CD4-positive, alpha-beta T cell (primary cell): ENCODE data around the gene TAF1C. TPM values are rescaled to one million over a fixed set of nuclear protein-coding genes. Genes with fewer than 3 reads are reported as not detected.

Experiments used
- ATAC-seq: fragments of 200-7000 bp; cut with Tn5 transposase; one replicate; pipeline ENCODE4 v1.10.0; 2022; ENCODE audit warnings: mild to moderate bottlenecking; ENCODE audit not compliant: poor library complexity
- CTCF ChIA-PET: fragments of 350-600 bp; sonication (Branson Sonifier 250); formaldehyde crosslinking; loops from one replicate; lab custom pipeline; 2021; ENCODE audit warnings: antibody characterized with exemption, inconsistent platforms; lab: Charles Lee
- POLR2A ChIA-PET: fragments of 350-600 bp; sonication (Branson Sonifier 250); formaldehyde crosslinking; loops from one replicate; lab custom pipeline; 2021; ENCODE audit warnings: antibody characterized with exemption, inconsistent platforms; lab: Charles Lee
- DNase-seq, 14 experiments: peaks; one replicate each; pipeline ENCODE4 v3.0.0-alpha.2; 2013 to 2020; ENCODE audit warnings: mixed read lengths in 2 of 14
- H3K27ac ChIP-seq, 2 donors: one replicate each; pipeline versions ENCODE4 v1.5.1 to v1.7.0; 2013; ENCODE audit warnings: low read length in 2 of 2, low read depth in 1 of 2, mild to moderate bottlenecking in 1 of 2
- H3K27me3 ChIP-seq, 2 experiments: 1 replicate in 1 of 2; 2 replicates in 1 of 2; pipeline versions ENCODE4 v1.6.1 to v1.7.0; 2013; ENCODE audit warnings: low read length in 2 of 2, control low read depth in 1 of 2, mild to moderate bottlenecking in 1 of 2, moderate library complexity in 1 of 2; ENCODE audit not compliant: insufficient read depth in 2 of 2, control insufficient read depth in 1 of 2
- H3K36me3 ChIP-seq: one replicate; pipeline ENCODE4 v1.6.1; 2013; ENCODE audit warnings: low read length, control low read depth; ENCODE audit not compliant: insufficient read depth
- H3K4me1 ChIP-seq: one replicate; pipeline ENCODE4 v1.6.1; 2013; ENCODE audit warnings: low read length, control low read depth; ENCODE audit not compliant: insufficient read depth
- H3K4me3 ChIP-seq: one replicate; pipeline ENCODE4 v1.5.1; 2013; ENCODE audit warnings: mild to moderate bottlenecking, low read length, moderate library complexity
- H3K9me3 ChIP-seq, 2 experiments: 1 replicate in 1 of 2; 2 replicates in 1 of 2; pipeline versions ENCODE4 v1.6.1 to v1.7.0; 2013; ENCODE audit warnings: low read length in 2 of 2, mild to moderate bottlenecking in 2 of 2, control low read depth in 1 of 2, moderate library complexity in 1 of 2; ENCODE audit not compliant: control insufficient read depth in 1 of 2, insufficient read depth in 1 of 2
- H3K27ac Mint-ChIP-seq: one replicate; pipeline ENCODE4 v1.8.0; 2020; ENCODE audit warnings: mixed read lengths
- H3K27me3 Mint-ChIP-seq: one replicate; pipeline ENCODE4 v1.8.0; 2021; ENCODE audit warnings: mixed read lengths
- H3K36me3 Mint-ChIP-seq: one replicate; pipeline ENCODE4 v1.8.0; 2021; ENCODE audit warnings: low read depth, mixed read lengths
- H3K4me1 Mint-ChIP-seq: one replicate; pipeline ENCODE4 v1.8.0; 2021; ENCODE audit warnings: low read depth, mixed read lengths
- H3K4me3 Mint-ChIP-seq: one replicate; pipeline ENCODE4 v1.8.0; 2020; ENCODE audit warnings: mild to moderate bottlenecking, mixed read lengths
- H3K9me3 Mint-ChIP-seq: one replicate; pipeline ENCODE4 v1.8.0; 2020; ENCODE audit warnings: mixed read lengths
- CTCF ChIP-seq: fragments of 200-600 bp; IDR thresholded peaks from one replicate; pipeline ENCODE4 v1.8.0; 2022; ENCODE audit warnings: antibody characterized with exemption, mild to moderate bottlenecking
- intact Hi-C, 2 experiments: fragments of 100-400 bp; cut with DNase I in 1 of 2; cut with micrococcal nuclease in 1 of 2; formaldehyde crosslinking; loops; one replicate each; pipeline versions ENCODE4 v1.15.1 to v1.9.0; 2023 to 2025; cut with DNase I, micrococcal nuclease
- total RNA-seq, 174 experiments: library from RNA in 2 of 174; stranded (reverse) in 2 of 174; gene quantifications; one replicate each; pipeline ENCODE4 v1.2.3 and lab custom pipeline; 2021 to 2026

Gene TAF1C
- total RNA-seq, 2 experiments from 2014 or later: 75.6 to 82.1 TPM

DNA sequence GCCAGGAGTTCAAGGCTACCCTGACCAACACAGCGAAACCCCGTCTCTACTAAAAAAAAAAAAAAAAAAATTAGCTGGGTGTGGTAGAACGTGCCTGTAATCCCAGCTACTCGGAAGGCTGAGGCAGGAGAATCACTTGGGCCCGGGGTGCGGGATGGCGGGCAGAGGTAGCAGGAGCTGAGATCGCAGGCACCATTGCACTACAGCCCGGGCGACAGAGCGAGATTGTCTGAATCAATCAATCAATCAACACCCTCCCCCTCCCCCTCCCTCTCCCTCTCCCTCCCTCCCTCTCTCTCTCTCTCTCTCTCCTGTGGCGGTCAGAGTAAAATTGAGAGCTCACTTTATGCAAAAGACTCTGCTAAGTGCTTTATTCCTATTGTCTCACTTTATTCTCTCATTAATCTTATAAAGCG, 43.1 kb downstream of the TAF1C start:
- H3K27me3 Mint-ChIP-seq: no peaks in the 10 kb centered on the region
- intact Hi-C loops: loop anchor here (1.0 to 2.0 kb wide), 4 partner anchors 26 to 59 kb away; partner anchors contain the start of gene MBTPS1 (in 1 of the 2)
- H3K4me3 Mint-ChIP-seq: peak overlapping the region; percentile 93
- H3K4me1 Mint-ChIP-seq: peaks cover 25% of the 10 kb centered on the region
- no peaks in the 10 kb centered on the region for H3K9me3 ChIP-seq
- ATAC-seq (no peak), DNase-seq (peak in 2 of 14 experiments; percentile 14 to 34)
- CTCF ChIA-PET: interaction anchor here (0.9 to 1.1 kb wide), 2 partner anchors 27 to 43 kb away, joined by 4 to 5 read pairs; partner anchors contain the start of genes MBTPS1 and TAF1C
- H3K27me3 ChIP-seq: peaks cover 0 to 4% of the 10 kb centered on the region in 2 experiments
- H3K27ac ChIP-seq: no peak overlapping the region
- H3K36me3 Mint-ChIP-seq: peaks cover 6% of the 10 kb centered on the region
- H3K4me1 ChIP-seq: peaks cover 23% of the 10 kb centered on the region
- no peaks in the 10 kb centered on the region for H3K9me3 Mint-ChIP-seq
- no peak for TF ChIP-seq CTCF
- peak overlapping the region; percentile 79 for H3K4me3 ChIP-seq
- POLR2A ChIA-PET: interaction anchor here (3.6 kb wide), 1 partner anchor 27 kb away, joined by 38 read pairs; the partner anchor contains the start of gene MBTPS1
- peak overlapping the region; percentile 85 for H3K27ac Mint-ChIP-seq
- no peaks in the 10 kb centered on the region for H3K36me3 ChIP-seq

GRCh38 chr16:84143081-84143480, 43.8 kb downstream of the TAF1C start:
- Mint-ChIP-seq H3K4me1 (peaks cover 28% of the 10 kb centered on the region), H3K36me3 (peaks cover 6% of the 10 kb centered on the region)

DNA sequence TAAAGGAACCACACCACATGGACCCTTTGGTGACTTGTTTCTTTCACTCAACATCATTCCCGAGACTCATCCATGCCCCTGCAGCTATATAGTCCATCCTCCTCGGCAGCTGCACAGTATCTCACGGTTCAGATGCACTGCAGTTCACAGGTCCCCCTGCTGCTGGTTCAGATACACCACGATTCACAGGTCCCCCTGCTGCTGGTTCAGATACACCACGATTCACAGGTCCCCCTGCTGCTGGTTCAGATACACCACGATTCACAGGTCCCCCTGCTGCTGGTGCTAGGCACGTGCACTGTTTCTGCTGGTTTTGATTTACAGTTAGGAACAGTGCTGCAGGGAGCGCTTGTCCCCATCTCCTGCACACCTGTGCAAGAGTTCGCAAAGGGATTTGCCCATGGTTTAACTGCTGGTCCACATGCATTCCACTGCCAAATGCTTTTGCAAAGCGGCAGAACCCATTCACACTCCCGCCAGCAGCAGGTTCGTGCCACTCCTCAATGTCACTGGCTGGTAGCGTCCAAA, 45.6 kb downstream of the TAF1C start:
- peak; percentile 28 for ATAC-seq
- H3K4me3 Mint-ChIP-seq: no peak overlapping the region

More at GRCh38 chr16:84143081-84143480, 43.8 kb downstream of the TAF1C start:
- Histone ChIP-seq H3K27ac (no peak overlapping the region), H3K4me1 (peaks cover 24% of the 10 kb centered on the region), H3K27me3 (peaks cover 0 to 4% of the 10 kb centered on the region in 2 experiments), H3K4me3 (no peak overlapping the region), H3K36me3 (no peaks in the 10 kb centered on the region), H3K9me3 (no peaks in the 10 kb centered on the region)
- ChIA-PET POLR2A (interaction anchor here (3.6 kb wide), 1 partner anchor 26 kb away, joined by 38 read pairs; the partner anchor contains the start of gene MBTPS1), CTCF (interaction anchor here (0.6 to 2.1 kb wide), 4 partner anchors 26 to 44 kb away, joined by 3 to 6 read pairs (median 4); partner anchors contain the start of genes MBTPS1 and TAF1C)
- intact Hi-C loops: no loop called here
- Mint-ChIP-seq H3K27me3 (no peaks in the 10 kb centered on the region), H3K4me3 (peak overlapping the region; percentile 81), H3K9me3 (no peaks in the 10 kb centered on the region), H3K27ac (no peak overlapping the region)
- no peak for TF ChIP-seq CTCF
- no peak for DNase-seq
- no peak for ATAC-seq

More for the DNA sequence above, 45.6 kb downstream of the TAF1C start:
- H3K4me1 ChIP-seq: peaks cover 24% of the 10 kb centered on the region
- H3K27ac ChIP-seq: no peak overlapping the region
- DNase-seq: peak in 4 of 14 experiments; percentile 13 to 36 (median 28)
- ChIA-PET CTCF (interaction anchor here (1.2 to 2.1 kb wide), 2 partner anchors 25 to 46 kb away, joined by 6 to 7 read pairs; partner anchors contain the start of genes MBTPS1 and TAF1C), POLR2A (no interaction called here)
- Mint-ChIP-seq H3K4me1 (peaks cover 28% of the 10 kb centered on the region), H3K27ac (no peak overlapping the region), H3K9me3 (no peaks in the 10 kb centered on the region), H3K36me3 (peaks cover 6% of the 10 kb centered on the region), H3K27me3 (no peaks in the 10 kb centered on the region)
- H3K9me3 ChIP-seq: no peaks in the 10 kb centered on the region
- H3K4me3 ChIP-seq: no peak overlapping the region
- peaks cover 0 to 3% of the 10 kb centered on the region in 2 experiments for H3K27me3 ChIP-seq
- TF ChIP-seq CTCF: no peak
- H3K36me3 ChIP-seq: no peaks in the 10 kb centered on the region
- intact Hi-C loops: no loop called here
